SU-DHL-6 (cell line): ENCODE results near the gene PCMT1.

Experiments
- CTCF ChIP-seq: fragments of 200-600 bp; sonication (generic); IDR thresholded peaks from one replicate; pipeline ENCODE4 v1.5.1; 2017; ENCODE audit warnings: antibody characterized with exemption, mild to moderate bottlenecking, low read length, moderate library complexity; ENCODE audit not compliant: insufficient read depth, poor library complexity, severe bottlenecking
- EZH2phosphoT487 ChIP-seq: fragments of 200-600 bp; sonication (generic), shearing (Covaris generic); conservative IDR thresholded peaks from 2 replicates; pipeline ENCODE4 v1.6.1; 2018; ENCODE audit warnings: mild to moderate bottlenecking, antibody characterized with exemption, low read length, moderate library complexity, mixed read lengths

- no peak for TF ChIP-seq CTCF
- no peak for TF ChIP-seq EZH2phosphoT487
Measured at GRCh38 chr6:149846321-149846720, 96.8 kb downstream of the PCMT1 start.
